ENCODE data around the gene CACNB1. TPM values are rescaled to one million over a fixed set of nuclear protein-coding genes. Genes with fewer than 3 reads are reported as not detected.

The CACNB1 gene
- total and polyA plus RNA-seq, 2 of the 4 experiments (the other 2 are of a cell fraction): 2.5 to 8.6 TPM

DNA sequence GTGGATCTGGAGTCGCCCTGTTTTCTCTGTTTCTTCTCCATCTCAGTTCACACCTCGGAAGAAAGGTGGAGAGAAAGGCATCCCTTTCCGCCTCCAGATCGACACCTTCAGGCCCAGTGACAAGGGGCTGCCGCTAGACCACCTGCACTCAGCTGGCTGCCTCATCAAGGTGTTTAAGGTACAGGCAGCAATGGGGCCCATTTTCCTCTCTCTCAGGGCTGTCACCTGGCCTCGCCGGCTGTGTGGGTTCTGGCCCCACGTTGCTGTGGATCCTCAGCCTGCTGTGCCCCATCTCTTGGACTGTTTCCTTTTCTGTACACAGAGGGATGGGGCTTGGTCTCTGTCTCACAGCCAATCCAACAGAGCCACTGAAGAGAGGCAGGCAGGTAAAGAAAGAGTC lies 45.7 kb upstream of the CACNB1 start:
- H3K14ac ChIP-seq (replicated peaks; ENCODE audit: low read depth, low read length): no peak overlapping the region

More for the DNA sequence above, 45.7 kb upstream of the CACNB1 start:
- no peak overlapping the region for H2AK5ac ChIP-seq (ENCODE audit: low read depth, low read length)
- H2AFZ ChIP-seq (replicated peaks; ENCODE audit: low read length, poor library complexity): peak overlapping the region; percentile 43
- H3K36me3 ChIP-seq (ENCODE audit: control insufficient read depth, insufficient read depth, low read length): no peaks in the 10 kb centered on the region
- no peak overlapping the region for H2AK9ac ChIP-seq (replicated peaks; ENCODE audit: low read depth, low read length, poor library complexity)
- H3K23ac ChIP-seq (ENCODE audit: low read depth, low read length): no peak overlapping the region
- POLR2A ChIA-PET (ENCODE audit: unreplicated experiment): no interaction called here
- H4K91ac ChIP-seq (ENCODE audit: insufficient read depth, low read depth, low read length): no peak overlapping the region
- no peaks in the 10 kb centered on the region for H3K9me3 ChIP-seq (ENCODE audit: control insufficient read depth, insufficient read depth, low read length)
- H3K27me3 ChIP-seq (ENCODE audit: control insufficient read depth, insufficient read depth, low read length): no peaks in the 10 kb centered on the region
- H3K27ac ChIP-seq (ENCODE audit: insufficient read depth, low read length): no peak overlapping the region
- no peak overlapping the region for H2BK120ac ChIP-seq (ENCODE audit: low read depth, low read length)
- CTCF ChIA-PET: no interaction called here
- no peak overlapping the region for H2BK15ac ChIP-seq (ENCODE audit: low read depth, low read length)
- in situ Hi-C loops (cut with MboI; ENCODE audit: low sequenced_read_pairs) (loop anchor here (10.0 kb wide), 1 partner anchor 258 kb away; no protein-coding TSS in a partner anchor), intact Hi-C loops (cut with micrococcal nuclease) (loop anchor here (5.0 kb wide), 1 partner anchor 446 kb away; the partner anchor contains the start of gene PIP4K2B), dilution Hi-C loops (cut with HindIII; ENCODE audit: low sequenced_read_pairs, unreplicated experiment) (no loop called here)
- H3K4ac ChIP-seq (ENCODE audit: low read depth, low read length): no peak overlapping the region
- H3K4me1 ChIP-seq (ENCODE audit: control insufficient read depth, insufficient read depth, low read length): no peaks in the 10 kb centered on the region; the same call in 1 of the 2 replicates
- no peak overlapping the region for H3K4me2 ChIP-seq (ENCODE audit: low read depth, low read length)
- H3K56ac ChIP-seq (ENCODE audit: extremely low read depth, insufficient read depth, low read length): no peak overlapping the region
- no TSS peak for BruUV-seq (replicated peaks)
- 75% methylated on average over 2 of the region's 8 CpGs; no CpG with 5 or more reads in 1 of the 2 experiments for WGBS, 2 experiments (ENCODE audit: extremely low coverage in 2 of 2, insufficient read length in 1 of 2)
- H2BK20ac ChIP-seq (ENCODE audit: low read depth, low read length): no peak overlapping the region
- no peak for DNase-seq
- no peak overlapping the region for H3K18ac ChIP-seq (ENCODE audit: low read depth, low read length)
- H3K9me1 ChIP-seq (ENCODE audit: insufficient read depth, low read length): no peaks in the 10 kb centered on the region
- no peak overlapping the region for H3K9ac ChIP-seq (ENCODE audit: low read depth, low read length)
- ATAC-seq (ENCODE audit: low read depth): no peak
- no peak overlapping the region for H3K4me3 ChIP-seq (ENCODE audit: insufficient read depth, low read depth, low read length)
- TF ChIP-seq SMC3 (IDR thresholded peaks at IDR 0.05; ENCODE audit: low read depth, low read length) (no peak), RCOR1 (IDR thresholded peaks at IDR 0.05; ENCODE audit: insufficient replicate concordance, low read length) (no peak), MAZ (IDR thresholded peaks at IDR 0.05; ENCODE audit: borderline replicate concordance, low read depth, low read length) (no peak), CEBPB (IDR thresholded peaks at IDR 0.05; ENCODE audit: low read depth, low read length) (no peak), RFX5 (IDR thresholded peaks at IDR 0.05; ENCODE audit: low read depth, low read length) (no peak), CHD1 (IDR thresholded peaks at IDR 0.05; ENCODE audit: low read depth, low read length) (no peak), MAFK (IDR thresholded peaks at IDR 0.05; ENCODE audit: low read depth, low read length) (no peak), RAD21 (IDR thresholded peaks at IDR 0.05; ENCODE audit: low read length) (no peak), NFE2L2 (IDR thresholded peaks at IDR 0.05; ENCODE audit: low read depth, low read length) (no peak), MXI1 (IDR thresholded peaks at IDR 0.05; ENCODE audit: borderline replicate concordance, low read depth, low read length) (no peak)
- TF ChIP-seq, protein P1, sequence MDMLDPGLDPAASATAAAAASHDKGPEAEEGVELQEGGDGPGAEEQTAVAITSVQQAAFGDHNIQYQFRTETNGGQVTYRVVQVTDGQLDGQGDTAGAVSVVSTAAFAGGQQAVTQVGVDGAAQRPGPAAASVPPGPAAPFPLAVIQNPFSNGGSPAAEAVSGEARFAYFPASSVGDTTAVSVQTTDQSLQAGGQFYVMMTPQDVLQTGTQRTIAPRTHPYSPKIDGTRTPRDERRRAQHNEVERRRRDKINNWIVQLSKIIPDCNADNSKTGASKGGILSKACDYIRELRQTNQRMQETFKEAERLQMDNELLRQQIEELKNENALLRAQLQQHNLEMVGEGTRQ (IDR thresholded peaks at IDR 0.05; ENCODE audit: low read depth, low read length): no peak
- TF ChIP-seq, protein P2, sequence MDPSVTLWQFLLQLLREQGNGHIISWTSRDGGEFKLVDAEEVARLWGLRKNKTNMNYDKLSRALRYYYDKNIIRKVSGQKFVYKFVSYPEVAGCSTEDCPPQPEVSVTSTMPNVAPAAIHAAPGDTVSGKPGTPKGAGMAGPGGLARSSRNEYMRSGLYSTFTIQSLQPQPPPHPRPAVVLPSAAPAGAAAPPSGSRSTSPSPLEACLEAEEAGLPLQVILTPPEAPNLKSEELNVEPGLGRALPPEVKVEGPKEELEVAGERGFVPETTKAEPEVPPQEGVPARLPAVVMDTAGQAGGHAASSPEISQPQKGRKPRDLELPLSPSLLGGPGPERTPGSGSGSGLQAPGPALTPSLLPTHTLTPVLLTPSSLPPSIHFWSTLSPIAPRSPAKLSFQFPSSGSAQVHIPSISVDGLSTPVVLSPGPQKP (IDR thresholded peaks at IDR 0.05; ENCODE audit: borderline replicate concordance, low read depth, low read length): no peak
- no peaks in the 10 kb centered on the region for H3K79me1 ChIP-seq (ENCODE audit: low read depth in 1 of 2, low read length in 2 of 2)
- H2BK5ac ChIP-seq (ENCODE audit: low read depth, low read length, poor library complexity, severe bottlenecking): no peak overlapping the region
- H4K20me1 ChIP-seq (ENCODE audit: insufficient read depth, low read length): no peaks in the 10 kb centered on the region
- no peak overlapping the region for H4K5ac ChIP-seq (ENCODE audit: low read depth, low read length)
- no peak overlapping the region for H4K8ac ChIP-seq (ENCODE audit: low read depth in 2 of 2, low read length in 2 of 2)

Data from IMR-90 (cell line).